GM20000 (cell line): ENCODE measurements around the gene SNRNP200.

ENCODE experiments used
- DNase-seq: peaks from one replicate; pipeline ENCODE4 v3.0.0; 2012; ENCODE audit warnings: low spot score
- CTCF ChIP-seq: IDR thresholded peaks from 2 replicates; pipeline ENCODE4 v1.5.1; 2012; ENCODE audit warnings: mild to moderate bottlenecking, control low read depth; ENCODE audit errors: extremely low read depth, missing control alignments

The SNRNP200 gene

GRCh38 chr2:96233880-96234316, 71.4 kb downstream of the SNRNP200 start:
- peak; percentile 59 for DNase-seq
- peak; percentile 27 for TF ChIP-seq CTCF

GRCh38 chr2:96233436-96233835, 71.9 kb downstream of the SNRNP200 start:
- no peak for TF ChIP-seq CTCF
- DNase-seq: no peak

GRCh38 chr2:96231316-96231715, 74.0 kb downstream of the SNRNP200 start:
- TF ChIP-seq CTCF: no peak
- DNase-seq: no peak

- DNase-seq: peak; percentile 54
Measured at GRCh38 chr2:96225016-96225533, 80.3 kb downstream of the SNRNP200 start.

More at GRCh38 chr2:96225016-96225533, 80.3 kb downstream of the SNRNP200 start:
- TF ChIP-seq CTCF: no peak
